HG02973 (cell line): Measurements from ENCODE around the gene RPS21.

Experiments
- ATAC-seq: cut with Tn5 transposase; IDR thresholded peaks from one replicate; pipeline ENCODE4 v1.9.1; 2021; ENCODE audit warnings: moderate library complexity; ENCODE audit not compliant: unreplicated experiment

Gene RPS21

DNA sequence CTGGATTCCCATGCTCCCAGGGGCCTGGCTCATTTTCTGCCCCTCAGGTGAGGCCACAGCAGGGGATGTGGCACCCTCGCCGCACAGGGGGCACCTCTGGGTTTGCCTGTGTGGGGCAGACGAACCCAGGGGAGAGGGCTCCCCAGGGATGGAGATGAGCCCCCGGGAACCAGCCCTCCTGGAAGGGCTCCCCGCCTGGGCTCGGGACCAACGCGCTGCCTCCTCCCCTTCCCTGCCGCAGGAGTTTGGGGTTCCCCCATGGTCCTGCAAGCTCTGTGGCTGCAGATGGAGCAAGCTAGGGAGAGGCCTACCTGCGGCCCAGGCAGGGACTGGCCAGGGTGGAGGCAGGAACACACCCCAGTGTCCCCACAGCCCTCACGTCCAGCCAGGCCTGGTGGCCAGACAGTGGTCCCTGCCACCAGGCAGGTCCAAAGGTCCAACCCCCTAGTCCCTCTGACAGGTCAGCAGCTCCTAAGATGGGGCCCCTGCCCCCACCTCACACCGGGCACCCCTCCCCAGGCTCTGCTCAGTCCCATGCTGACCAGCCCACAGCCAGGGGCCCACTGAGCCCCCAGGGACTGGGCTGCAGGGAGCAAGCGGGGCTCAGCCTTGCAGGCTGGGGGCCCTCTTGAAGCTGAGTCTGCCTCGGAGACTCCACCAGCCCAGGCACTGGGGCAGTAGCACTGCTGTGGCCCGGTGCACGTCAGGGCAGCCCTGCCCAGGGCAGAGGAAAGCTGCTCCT, 33.4 kb upstream of the RPS21 start:
- ATAC-seq: no peak

DNA sequence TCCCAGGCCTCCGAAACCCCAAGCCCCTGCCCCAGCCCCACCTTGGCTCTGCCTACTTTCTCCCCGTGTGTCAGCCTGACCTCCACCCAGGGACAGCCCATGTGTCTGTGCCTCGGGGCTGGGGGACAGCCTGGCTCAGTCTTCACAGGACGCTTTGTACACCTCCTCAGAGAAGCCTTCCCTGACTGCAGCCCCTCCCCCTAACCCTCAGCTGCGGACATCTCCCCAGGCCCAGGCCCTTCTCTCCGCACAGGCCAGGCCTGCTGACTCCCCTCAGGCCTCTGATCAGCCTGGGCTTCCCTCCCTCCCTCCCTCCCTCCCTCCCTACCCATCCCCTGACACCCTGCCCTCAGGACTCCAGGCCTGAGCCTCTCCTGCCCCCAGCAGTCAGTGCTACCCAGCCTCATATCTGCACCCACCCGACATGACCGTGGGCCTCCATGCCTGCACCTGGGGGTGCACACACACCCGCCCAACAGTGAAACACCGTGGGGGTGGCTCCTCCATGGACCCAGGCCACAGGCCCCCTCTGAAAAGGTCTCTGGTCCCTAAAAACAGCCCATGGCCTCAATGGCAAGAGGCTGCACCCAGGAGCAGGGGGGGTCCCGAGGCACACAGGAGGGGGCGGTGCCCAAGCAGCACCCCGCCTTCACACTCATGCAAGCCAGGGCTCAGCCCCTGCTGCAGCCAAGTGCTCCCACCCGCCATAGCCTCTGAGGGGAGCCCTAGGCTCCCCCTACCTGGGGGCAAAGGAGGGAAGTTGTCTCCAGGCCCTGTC, 32.7 kb upstream of the RPS21 start:
- ATAC-seq: no peak

GRCh38 chr20:62354811-62355341, 32.0 kb upstream of the RPS21 start:
- no peak for ATAC-seq

- no peak for ATAC-seq
Measured at GRCh38 chr20:62355516-62355877, 31.4 kb upstream of the RPS21 start.

DNA sequence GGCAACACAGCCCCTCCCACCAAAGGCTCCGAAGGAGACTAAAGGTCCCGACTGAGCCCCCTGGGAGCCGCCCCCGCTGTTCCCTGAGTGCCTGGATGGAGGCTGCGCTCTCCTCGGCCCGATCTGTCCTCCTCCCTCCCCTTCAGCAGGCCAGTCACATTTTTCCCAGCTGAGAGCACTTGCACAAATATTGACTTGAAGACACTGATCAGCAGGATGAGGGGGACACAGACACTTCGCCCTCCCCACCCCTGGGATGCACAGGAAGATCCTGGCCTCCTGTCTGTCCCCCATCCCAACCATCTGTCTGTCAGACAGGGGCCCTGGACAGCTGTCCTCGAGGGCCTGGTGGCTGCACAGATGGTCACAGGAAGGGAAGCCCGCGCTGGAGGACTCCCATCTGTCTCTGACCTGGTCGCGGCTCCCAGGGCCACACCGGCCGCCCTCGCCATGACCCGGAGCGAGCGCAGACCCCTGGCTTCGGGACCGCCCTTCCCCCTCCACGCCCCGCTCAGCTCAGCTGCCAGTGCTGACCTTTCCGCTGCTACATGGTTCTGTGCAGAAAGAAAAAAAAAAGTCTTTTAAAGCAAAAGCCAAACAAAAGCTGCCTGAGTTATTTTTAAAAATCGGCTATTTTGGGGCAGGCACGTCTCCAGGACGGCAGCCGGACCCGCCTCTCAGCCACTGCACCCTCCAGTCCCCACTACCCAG, 30.9 kb upstream of the RPS21 start:
- no peak for ATAC-seq

DNA sequence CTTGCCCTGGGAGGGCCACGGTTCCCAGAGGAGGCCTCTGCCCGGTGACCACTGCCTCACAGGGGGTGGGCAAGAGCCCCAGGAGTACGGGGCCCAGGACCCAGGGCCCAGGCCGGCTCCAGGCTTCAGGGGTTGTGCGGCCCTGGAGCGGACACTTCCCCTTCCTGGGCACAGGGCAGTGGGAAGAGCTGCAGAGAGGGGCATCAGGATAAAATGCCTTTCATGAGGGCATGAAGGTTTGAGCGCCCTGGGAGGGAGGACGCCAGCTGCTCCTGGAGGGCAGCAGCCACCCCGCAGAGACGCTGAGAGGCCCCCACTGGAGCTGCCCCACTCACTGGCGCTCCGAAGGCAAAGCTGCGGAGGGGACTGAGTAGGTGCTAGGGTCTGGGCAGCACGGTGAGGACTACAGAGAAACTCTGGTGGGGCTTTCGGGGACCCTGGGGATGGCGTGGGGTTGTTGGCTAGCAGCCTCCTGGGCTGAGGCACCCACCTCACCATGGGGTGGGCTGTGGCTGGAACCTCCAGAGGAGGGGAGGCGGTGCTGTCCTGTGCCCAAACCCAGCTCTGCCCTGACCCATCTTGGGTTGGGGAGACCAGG, 30.2 kb upstream of the RPS21 start:
- no peak for ATAC-seq

DNA sequence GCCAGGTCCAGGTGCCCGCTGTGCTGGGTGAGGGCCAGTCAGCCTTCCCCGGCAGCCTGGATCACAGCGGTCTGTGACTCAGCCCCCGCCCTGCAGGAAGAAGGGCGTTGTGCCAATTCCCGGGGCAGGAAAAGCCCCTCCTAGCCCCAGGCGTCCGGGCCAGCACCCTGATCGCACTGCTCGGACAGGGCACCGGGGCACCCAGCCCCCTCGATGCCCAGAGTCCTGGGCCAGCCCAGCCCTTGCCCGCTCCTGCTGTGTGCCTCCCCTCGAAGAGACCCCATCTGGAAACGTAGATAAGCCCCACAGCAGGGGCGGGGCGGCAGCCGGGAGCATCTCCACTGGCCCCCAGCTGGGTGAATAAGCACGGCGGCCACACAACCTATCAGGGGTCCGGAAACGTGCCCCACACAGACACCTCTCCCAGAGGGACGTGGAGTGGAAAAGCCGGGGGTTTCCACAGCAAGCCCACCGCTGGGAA, 29.7 kb upstream of the RPS21 start:
- no peak for ATAC-seq

DNA sequence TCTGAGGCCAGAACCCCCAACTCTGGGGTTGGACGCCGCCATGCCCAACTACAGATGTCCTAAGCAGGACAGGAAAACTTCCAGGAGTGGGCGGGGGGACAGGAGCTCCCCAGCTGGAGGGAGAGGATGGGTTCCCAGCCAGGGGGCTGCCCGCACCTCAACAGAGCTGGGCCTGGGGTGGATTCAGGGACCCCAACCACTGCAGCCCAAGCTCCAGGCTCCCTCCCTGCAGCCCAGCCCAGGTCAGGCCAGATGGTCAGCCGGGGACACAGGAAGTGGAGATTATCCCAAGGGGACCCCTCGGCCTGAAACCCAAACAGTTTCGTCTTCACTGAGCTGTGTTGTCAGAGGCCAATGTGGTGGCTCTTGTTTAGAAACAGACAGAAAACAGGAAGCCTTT, 29.2 kb upstream of the RPS21 start:
- ATAC-seq: no peak

- ATAC-seq: no peak
Measured at GRCh38 chr20:62358171-62359042, 28.5 kb upstream of the RPS21 start.

GRCh38 chr20:62359043-62359490, 27.8 kb upstream of the RPS21 start:
- ATAC-seq: no peak

DNA sequence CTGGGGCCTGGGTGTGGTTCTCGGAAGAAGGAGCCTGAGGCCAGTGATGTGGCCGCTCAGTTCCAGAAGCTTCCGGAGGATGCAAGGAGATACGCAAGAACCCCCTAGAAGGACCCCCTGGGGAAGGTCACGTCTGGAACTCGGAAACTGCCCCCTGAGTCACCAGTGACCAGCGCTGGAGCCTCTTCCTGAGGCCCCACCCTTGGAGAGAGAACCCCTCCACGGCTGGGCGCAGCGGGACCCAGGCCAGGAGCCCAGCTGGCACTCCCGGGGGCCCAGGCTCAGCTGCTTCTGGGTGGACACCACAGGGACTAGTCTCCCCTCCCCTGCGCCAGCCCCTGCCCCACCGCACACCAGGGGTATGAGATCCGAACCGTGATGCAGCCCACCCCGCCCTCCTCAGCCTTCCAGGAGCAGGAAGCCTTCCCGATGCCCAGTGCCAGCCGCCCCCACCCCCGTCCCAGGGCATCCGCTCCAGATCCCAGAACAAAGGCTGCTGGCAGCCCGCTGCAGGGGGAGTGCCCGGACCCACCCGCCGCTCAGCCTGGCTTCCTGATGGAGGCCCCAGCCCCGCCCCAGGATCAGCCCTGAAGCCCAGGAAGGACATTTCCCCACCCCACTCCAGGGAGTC, 27.3 kb upstream of the RPS21 start:
- no peak for ATAC-seq

DNA sequence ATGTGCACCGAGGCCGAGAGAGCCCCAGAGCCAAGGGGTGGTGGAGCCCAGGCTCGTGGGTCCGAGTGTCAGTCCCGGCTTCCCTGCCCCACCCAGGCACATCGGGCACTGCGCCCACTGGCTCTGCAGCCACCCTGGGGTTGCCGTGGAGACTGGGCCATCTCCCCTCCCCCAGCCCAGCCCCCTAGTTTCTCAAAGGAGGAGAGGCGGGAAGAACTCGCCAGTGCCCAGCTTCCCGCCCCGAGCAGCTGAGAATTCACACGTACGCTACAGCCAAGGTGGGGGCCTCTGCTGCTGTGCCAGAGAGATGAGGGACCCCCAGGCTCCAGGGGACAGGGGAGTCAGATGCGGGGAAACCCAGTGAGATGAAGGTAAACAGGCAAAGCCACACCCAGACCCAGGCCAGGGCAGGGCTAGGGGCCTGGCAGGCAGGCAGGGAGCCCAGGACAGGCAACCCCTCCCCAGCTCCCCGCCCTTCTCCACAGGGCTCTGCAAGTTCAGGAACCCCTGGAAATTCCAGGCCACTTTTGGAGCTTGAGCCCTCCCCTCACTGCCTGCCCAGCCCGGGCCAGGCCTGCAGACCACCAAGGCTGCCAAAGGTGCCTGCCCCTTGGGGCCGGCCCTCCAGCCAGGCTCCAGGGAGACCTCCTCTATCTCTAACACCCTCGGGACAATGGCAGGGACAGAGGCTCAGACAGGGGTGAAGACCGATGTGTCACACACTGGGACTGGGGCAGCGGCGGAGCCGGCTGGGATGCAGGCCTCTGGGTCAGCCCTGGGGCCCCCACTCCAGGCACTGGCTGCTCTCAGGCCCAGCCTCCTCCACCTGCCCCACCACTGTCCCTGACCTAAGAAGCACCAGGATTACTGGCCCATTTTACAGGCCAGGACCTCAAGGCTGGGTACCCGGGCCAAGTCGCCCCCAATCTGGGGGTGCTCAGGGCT, 25.8 kb upstream of the RPS21 start:
- no peak for ATAC-seq

GRCh38 chr20:62361799-62362589, 24.9 kb upstream of the RPS21 start:
- no peak for ATAC-seq

GRCh38 chr20:62362590-62362940, 24.3 kb upstream of the RPS21 start:
- ATAC-seq: no peak

DNA sequence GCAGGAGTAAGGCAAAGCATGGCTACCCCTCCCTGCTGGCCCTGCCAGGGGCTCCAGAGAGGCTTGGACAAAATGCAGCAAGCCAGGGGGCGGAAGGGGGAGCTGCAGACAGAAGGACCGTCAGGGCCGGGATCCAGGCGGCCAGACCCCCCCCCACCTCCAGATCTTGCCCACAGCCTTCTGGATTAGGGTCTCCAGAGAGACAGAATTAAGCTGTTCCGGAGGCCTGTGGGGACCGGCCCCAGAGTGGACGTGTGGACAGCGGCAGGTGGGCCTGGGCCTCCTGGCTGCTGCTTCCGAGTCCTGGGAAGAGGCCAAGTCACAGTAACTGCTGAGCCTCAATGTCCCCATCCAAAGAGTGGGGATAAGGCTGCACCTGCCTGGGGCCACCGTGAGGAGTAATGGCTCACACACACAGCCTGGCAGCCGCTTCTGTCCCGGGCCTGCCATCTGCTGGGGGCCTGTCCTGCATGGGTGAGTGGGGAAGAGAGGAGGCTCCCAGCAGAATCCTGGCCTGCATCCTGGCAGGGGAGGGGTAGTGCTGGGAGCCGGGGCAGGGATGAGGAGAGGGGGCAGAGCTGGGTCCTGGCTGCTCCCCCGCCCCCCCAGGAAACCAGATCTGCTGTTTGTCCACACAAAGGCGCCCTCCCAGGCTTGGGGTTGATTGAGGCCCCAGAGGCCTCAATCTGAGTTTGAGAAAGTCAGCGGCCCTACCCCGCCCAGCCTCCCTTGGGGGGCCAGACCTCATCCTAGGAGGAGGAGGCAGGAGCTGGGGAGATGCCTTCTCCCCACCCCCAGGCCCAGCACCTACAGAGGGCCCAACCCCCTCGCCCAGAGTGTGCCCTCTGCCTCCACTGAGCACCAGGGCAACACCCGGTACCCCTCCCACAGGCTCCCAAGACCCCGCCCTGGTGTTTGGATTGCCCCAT, 23.6 kb upstream of the RPS21 start:
- ATAC-seq: no peak

- no peak for ATAC-seq
Measured at GRCh38 chr20:62363920-62364851, 22.7 kb upstream of the RPS21 start.
